SU-DHL-6 (cell line): ENCODE results near the gene PRDM1.

Experiments used
- H2AFZ ChIP-seq: fragments of 200-600 bp; sonication (generic); 2 replicates; pipeline ENCODE4 v1.6.1; 2014; ENCODE audit warnings: low read depth, mild to moderate bottlenecking, moderate library complexity, mixed read lengths, antibody characterized with exemption, low read length; ENCODE audit not compliant: severe bottlenecking
- H3F3A ChIP-seq: fragments of 200-600 bp; shearing (Covaris generic); 2 replicates; pipeline ENCODE4 v1.6.0; 2016; ENCODE audit warnings: antibody characterized with exemption, mild to moderate bottlenecking; ENCODE audit not compliant: insufficient read depth
- H3K27ac ChIP-seq: fragments of 200-600 bp; sonication (generic); 2 replicates; pipeline ENCODE4 v1.5.1; 2016; ENCODE audit warnings: low read depth, mild to moderate bottlenecking, low read length, moderate library complexity, mixed read lengths
- H3K27me3 ChIP-seq: fragments of 200-600 bp; sonication (generic), shearing (Covaris generic); 2 replicates; pipeline ENCODE4 v1.6.0; 2014; ENCODE audit warnings: mild to moderate bottlenecking, low read length
- H3K36me3 ChIP-seq: fragments of 200-600 bp; sonication (generic); 2 replicates; pipeline ENCODE4 v1.6.1; 2014; ENCODE audit warnings: mild to moderate bottlenecking, low read length, mixed read lengths
- H3K4me2 ChIP-seq: fragments of 300-600, 200-600 bp; shearing (Covaris generic), sonication (generic); 2 replicates; pipeline ENCODE4 v1.6.0; 2014; ENCODE audit warnings: low read length, low read depth, mild to moderate bottlenecking; ENCODE audit not compliant: poor library complexity, severe bottlenecking
- H3K4me3 ChIP-seq: fragments of 200-600 bp; sonication (generic); 2 replicates; pipeline ENCODE4 v1.5.1; 2014; ENCODE audit warnings: antibody characterized with exemption, low read length, mild to moderate bottlenecking, mixed read lengths; ENCODE audit not compliant: insufficient read depth, poor library complexity, severe bottlenecking
- H3K79me2 ChIP-seq: fragments of 200-600 bp; sonication (generic); 2 replicates; pipeline ENCODE4 v1.6.1; 2014; ENCODE audit warnings: mild to moderate bottlenecking, low read length, moderate library complexity; ENCODE audit not compliant: insufficient read depth
- H3K9ac ChIP-seq: fragments of 200-600 bp; sonication (generic); 2 replicates; pipeline ENCODE4 v1.7.0; 2014; ENCODE audit warnings: mild to moderate bottlenecking, low read length
- H3K9me2 ChIP-seq: fragments of 200-600 bp; sonication (generic); replicated peaks from 2 replicates; pipeline ENCODE4 v1.6.1; 2014; ENCODE audit warnings: low read length; ENCODE audit not compliant: insufficient read depth
- H3K9me3 ChIP-seq: fragments of 200-600 bp; sonication (generic); 2 replicates; pipeline ENCODE4 v1.6.1; 2014; ENCODE audit warnings: low read length, mixed read lengths; ENCODE audit not compliant: insufficient read depth
- H4K20me1 ChIP-seq: fragments of 200-600 bp; sonication (generic); 2 replicates; pipeline ENCODE4 v1.6.1; 2014; ENCODE audit warnings: low read depth, mild to moderate bottlenecking, antibody characterized with exemption, low read length, moderate library complexity, mixed read lengths
- CTCF ChIP-seq: fragments of 200-600 bp; sonication (generic); IDR thresholded peaks from one replicate; pipeline ENCODE4 v1.5.1; 2017; ENCODE audit warnings: antibody characterized with exemption, mild to moderate bottlenecking, low read length, moderate library complexity; ENCODE audit not compliant: insufficient read depth, poor library complexity, severe bottlenecking
- EZH2phosphoT487 ChIP-seq: fragments of 200-600 bp; sonication (generic), shearing (Covaris generic); conservative IDR thresholded peaks from 2 replicates; pipeline ENCODE4 v1.6.1; 2018; ENCODE audit warnings: mild to moderate bottlenecking, antibody characterized with exemption, low read length, moderate library complexity, mixed read lengths

PRDM1 gene

GRCh38 chr6:106156413-106156812 is 70.3 kb downstream of the PRDM1 start:
- Histone ChIP-seq H2AFZ (no peak overlapping the region), H3F3A (no peaks in the 10 kb centered on the region), H3K27ac (no peak overlapping the region), H4K20me1 (no peaks in the 10 kb centered on the region), H3K27me3 (no peaks in the 10 kb centered on the region), H3K36me3 (no peaks in the 10 kb centered on the region), H3K9me2 (no peaks in the 10 kb centered on the region), H3K9me3 (no peaks in the 10 kb centered on the region), H3K79me2 (no peaks in the 10 kb centered on the region), H3K9ac (no peak overlapping the region), H3K4me2 (no peak overlapping the region), H3K4me3 (no peak overlapping the region)
- TF ChIP-seq EZH2phosphoT487 (no peak), CTCF (no peak)

DNA sequence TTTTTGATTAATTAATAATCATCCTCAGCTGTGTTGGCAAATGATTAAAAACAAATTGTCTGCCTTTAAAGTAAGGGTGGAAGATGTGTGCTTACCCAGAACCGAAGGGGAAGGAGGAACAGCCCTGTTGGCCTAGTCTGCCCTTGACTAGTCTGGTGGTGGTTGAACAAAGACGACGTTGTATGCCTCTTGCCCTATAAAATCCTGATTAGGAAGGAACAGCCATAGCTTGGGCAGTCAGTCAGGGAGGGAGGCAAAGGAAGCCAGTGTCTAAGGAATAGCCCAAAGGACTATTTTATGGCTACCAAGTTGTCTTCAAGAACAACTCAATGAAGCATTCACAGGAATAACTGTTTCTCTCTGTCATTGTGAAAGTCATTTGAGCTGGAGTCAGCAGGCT is 70.7 kb downstream of the PRDM1 start:
- H3K27ac ChIP-seq: no peak overlapping the region
- no peaks in the 10 kb centered on the region for H3K9me2 ChIP-seq
- no peaks in the 10 kb centered on the region for H3K79me2 ChIP-seq
- H3K9ac ChIP-seq: no peak overlapping the region
- no peaks in the 10 kb centered on the region for H4K20me1 ChIP-seq
- no peaks in the 10 kb centered on the region for H3F3A ChIP-seq
- no peak overlapping the region for H3K4me2 ChIP-seq
- no peak overlapping the region for H3K4me3 ChIP-seq
- TF ChIP-seq EZH2phosphoT487: no peak
- TF ChIP-seq CTCF: no peak
- H2AFZ ChIP-seq: no peak overlapping the region
- H3K9me3 ChIP-seq: no peaks in the 10 kb centered on the region
- no peaks in the 10 kb centered on the region for H3K36me3 ChIP-seq
- no peaks in the 10 kb centered on the region for H3K27me3 ChIP-seq

DNA sequence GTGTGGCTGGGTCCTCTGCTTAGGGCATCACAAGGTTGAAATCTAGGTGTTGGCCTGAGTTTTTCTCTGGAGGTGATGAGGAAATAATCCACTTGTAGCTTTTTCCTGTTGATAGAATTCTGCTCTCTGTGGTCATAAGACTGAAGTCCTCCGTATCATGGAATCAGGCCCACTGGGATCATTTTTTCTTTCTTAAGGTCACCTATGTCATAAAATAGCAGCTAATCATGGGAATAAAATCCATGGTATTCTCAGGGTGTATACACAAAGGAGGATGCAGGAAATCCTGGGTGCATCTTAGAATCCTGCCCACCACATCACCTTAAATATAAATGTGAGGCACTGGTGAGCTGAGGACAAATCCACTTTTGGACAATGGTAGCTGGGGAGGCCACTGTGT is 72.7 kb downstream of the PRDM1 start:
- Histone ChIP-seq H3K4me2 (no peak overlapping the region), H3K9me3 (no peaks in the 10 kb centered on the region), H3K9me2 (no peaks in the 10 kb centered on the region), H4K20me1 (no peaks in the 10 kb centered on the region), H2AFZ (no peak overlapping the region), H3K79me2 (no peaks in the 10 kb centered on the region), H3K27ac (no peak overlapping the region), H3K27me3 (no peaks in the 10 kb centered on the region), H3F3A (no peaks in the 10 kb centered on the region), H3K9ac (no peak overlapping the region), H3K4me3 (no peak overlapping the region), H3K36me3 (no peaks in the 10 kb centered on the region)
- TF ChIP-seq CTCF (no peak), EZH2phosphoT487 (no peak)
